GM23338 (cell line): ENCODE measurements around the gene PKNOX2.

Experiments used
- CREB1 ChIP-seq: fragments of 250-450 bp; sonication (Bioruptor Pico); IDR thresholded peaks from 2 replicates; pipeline ENCODE4 v1.5.0; 2020; ENCODE audit warnings: low read depth, mild to moderate bottlenecking, moderate library complexity
- EZH2phosphoT487 ChIP-seq: fragments of 200-600 bp; sonication (generic); IDR thresholded peaks from one replicate; pipeline ENCODE4 v1.8.1; 2018; ENCODE audit warnings: antibody characterized with exemption; ENCODE audit not compliant: unreplicated experiment
- POLR2AphosphoS5 ChIP-seq: IDR thresholded peaks from 2 replicates; pipeline ENCODE4 v1.6.1; 2016; ENCODE audit warnings: antibody characterized with exemption, low read depth
- TF ChIP-seq, protein P1 (sequence below): IDR thresholded peaks from one replicate; pipeline ENCODE4 v1.6.1; 2018; ENCODE audit warnings: antibody characterized with exemption; ENCODE audit not compliant: unreplicated experiment
- TF ChIP-seq, protein P2 (sequence below), 2 experiments: fragments of 200-600 bp in 1 of 2; sonication (generic) in 1 of 2; conservative IDR thresholded peaks; 2 replicates each; pipeline versions ENCODE4 v1.5.1 to v1.6.1; 2016 to 2017; ENCODE audit warnings: antibody characterized with exemption in 2 of 2, low read depth in 2 of 2, mild to moderate bottlenecking in 2 of 2, moderate library complexity in 1 of 2
- TF ChIP-seq, protein P3 (sequence below): IDR thresholded peaks from 2 replicates; pipeline ENCODE4 v1.6.1; 2016; ENCODE audit warnings: antibody characterized with exemption

- TF ChIP-seq, protein P1, sequence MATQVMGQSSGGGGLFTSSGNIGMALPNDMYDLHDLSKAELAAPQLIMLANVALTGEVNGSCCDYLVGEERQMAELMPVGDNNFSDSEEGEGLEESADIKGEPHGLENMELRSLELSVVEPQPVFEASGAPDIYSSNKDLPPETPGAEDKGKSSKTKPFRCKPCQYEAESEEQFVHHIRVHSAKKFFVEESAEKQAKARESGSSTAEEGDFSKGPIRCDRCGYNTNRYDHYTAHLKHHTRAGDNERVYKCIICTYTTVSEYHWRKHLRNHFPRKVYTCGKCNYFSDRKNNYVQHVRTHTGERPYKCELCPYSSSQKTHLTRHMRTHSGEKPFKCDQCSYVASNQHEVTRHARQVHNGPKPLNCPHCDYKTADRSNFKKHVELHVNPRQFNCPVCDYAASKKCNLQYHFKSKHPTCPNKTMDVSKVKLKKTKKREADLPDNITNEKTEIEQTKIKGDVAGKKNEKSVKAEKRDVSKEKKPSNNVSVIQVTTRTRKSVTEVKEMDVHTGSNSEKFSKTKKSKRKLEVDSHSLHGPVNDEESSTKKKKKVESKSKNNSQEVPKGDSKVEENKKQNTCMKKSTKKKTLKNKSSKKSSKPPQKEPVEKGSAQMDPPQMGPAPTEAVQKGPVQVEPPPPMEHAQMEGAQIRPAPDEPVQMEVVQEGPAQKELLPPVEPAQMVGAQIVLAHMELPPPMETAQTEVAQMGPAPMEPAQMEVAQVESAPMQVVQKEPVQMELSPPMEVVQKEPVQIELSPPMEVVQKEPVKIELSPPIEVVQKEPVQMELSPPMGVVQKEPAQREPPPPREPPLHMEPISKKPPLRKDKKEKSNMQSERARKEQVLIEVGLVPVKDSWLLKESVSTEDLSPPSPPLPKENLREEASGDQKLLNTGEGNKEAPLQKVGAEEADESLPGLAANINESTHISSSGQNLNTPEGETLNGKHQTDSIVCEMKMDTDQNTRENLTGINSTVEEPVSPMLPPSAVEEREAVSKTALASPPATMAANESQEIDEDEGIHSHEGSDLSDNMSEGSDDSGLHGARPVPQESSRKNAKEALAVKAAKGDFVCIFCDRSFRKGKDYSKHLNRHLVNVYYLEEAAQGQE = no peak
- TF ChIP-seq, protein P2, sequence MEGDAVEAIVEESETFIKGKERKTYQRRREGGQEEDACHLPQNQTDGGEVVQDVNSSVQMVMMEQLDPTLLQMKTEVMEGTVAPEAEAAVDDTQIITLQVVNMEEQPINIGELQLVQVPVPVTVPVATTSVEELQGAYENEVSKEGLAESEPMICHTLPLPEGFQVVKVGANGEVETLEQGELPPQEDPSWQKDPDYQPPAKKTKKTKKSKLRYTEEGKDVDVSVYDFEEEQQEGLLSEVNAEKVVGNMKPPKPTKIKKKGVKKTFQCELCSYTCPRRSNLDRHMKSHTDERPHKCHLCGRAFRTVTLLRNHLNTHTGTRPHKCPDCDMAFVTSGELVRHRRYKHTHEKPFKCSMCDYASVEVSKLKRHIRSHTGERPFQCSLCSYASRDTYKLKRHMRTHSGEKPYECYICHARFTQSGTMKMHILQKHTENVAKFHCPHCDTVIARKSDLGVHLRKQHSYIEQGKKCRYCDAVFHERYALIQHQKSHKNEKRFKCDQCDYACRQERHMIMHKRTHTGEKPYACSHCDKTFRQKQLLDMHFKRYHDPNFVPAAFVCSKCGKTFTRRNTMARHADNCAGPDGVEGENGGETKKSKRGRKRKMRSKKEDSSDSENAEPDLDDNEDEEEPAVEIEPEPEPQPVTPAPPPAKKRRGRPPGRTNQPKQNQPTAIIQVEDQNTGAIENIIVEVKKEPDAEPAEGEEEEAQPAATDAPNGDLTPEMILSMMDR (conservative IDR thresholded peaks at IDR 0.05; ENCODE audit: low read depth in 2 of 2) = no peak
- TF ChIP-seq, protein P3, sequence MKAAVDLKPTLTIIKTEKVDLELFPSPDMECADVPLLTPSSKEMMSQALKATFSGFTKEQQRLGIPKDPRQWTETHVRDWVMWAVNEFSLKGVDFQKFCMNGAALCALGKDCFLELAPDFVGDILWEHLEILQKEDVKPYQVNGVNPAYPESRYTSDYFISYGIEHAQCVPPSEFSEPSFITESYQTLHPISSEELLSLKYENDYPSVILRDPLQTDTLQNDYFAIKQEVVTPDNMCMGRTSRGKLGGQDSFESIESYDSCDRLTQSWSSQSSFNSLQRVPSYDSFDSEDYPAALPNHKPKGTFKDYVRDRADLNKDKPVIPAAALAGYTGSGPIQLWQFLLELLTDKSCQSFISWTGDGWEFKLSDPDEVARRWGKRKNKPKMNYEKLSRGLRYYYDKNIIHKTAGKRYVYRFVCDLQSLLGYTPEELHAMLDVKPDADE = no peak
- no peak for TF ChIP-seq CREB1 (CRISPR knock-in tag)
- no peak for TF ChIP-seq POLR2AphosphoS5
- no peak for TF ChIP-seq EZH2phosphoT487
Measured at GRCh38 chr11:125387901-125388300, 223.3 kb downstream of the PKNOX2 start.
